Adrenal gland (tissue), 5 donors: ENCODE data around the gene ANO4.

ENCODE experiments used
- CTCF ChIP-seq, 6 experiments: fragments of 450-650 bp in 4 of 6; fragments of 200-600 bp in 2 of 6; sonication (generic) in 1 of 6; IDR thresholded peaks; 1 replicate in 5 of 6; 2 replicates in 1 of 6; pipeline versions ENCODE4 v1.5.1 to v1.8.0; 2016 to 2021; ENCODE audit warnings: antibody characterized with exemption in 6 of 6, mild to moderate bottlenecking in 2 of 6, moderate library complexity in 1 of 6
- POLR2A ChIP-seq, 2 donors: fragments of 450-650 bp; IDR thresholded peaks; one replicate each; pipeline ENCODE4 v1.6.1; 2017; ENCODE audit warnings: antibody characterized with exemption in 2 of 2, mild to moderate bottlenecking in 2 of 2, moderate library complexity in 1 of 2
- donor health status: DM: no; HTN: no; CAD: no.

DNA sequence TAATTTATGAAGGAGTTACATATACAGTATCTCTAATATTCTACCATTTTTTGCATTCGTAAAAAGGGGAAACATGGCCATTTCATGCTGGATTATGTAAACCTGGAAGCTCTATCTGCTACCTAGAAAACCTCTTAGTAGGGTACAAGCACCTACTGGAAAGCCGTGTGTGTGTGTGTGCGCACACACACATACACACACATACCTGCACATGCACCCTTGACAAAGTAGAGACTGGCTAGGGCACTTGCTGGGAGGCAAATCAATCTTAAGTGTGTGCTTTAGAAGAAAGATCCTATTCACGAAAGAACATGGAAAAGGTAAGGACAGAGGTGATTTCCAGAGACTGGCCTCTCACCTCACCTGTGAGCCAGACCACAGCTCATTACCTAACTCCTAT lies 224.6 kb downstream of the ANO4 start:
- TF ChIP-seq CTCF (IDR thresholded peaks at IDR 0.05) (no peak), POLR2A (IDR thresholded peaks at IDR 0.05) (no peak)
